HepG2 (cell line): ENCODE results near the gene PELO. TPM values are rescaled to one million over a fixed set of nuclear protein-coding genes. Genes with fewer than 3 reads are reported as not detected.
A peak's percentile ranks its signal among the peaks of the same experiment; 100 is the strongest.

ENCODE experiments used
- ARHGAP35 ChIP-seq: sonication (generic); formaldehyde crosslinking; IDR thresholded peaks from 2 replicates; pipeline ENCODE4 v1.9.0; 2022; ENCODE audit warnings: mild to moderate bottlenecking, inconsistent platforms, moderate library complexity, missing genetic modification reagents, borderline replicate concordance
- FIP1L1 ChIP-seq: fragments of 200-400 bp; formaldehyde crosslinking; IDR thresholded peaks from 2 replicates; pipeline ENCODE4 v1.6.1; 2018; ENCODE audit warnings: low read depth, mild to moderate bottlenecking, low read length, moderate library complexity, borderline replicate concordance; ENCODE audit not compliant: insufficient read depth
- MBNL3 ChIP-seq: fragments of 250-450 bp; sonication (Bioruptor Pico); conservative IDR thresholded peaks from 2 replicates; pipeline ENCODE4 v1.8.0; 2022; ENCODE audit warnings: mild to moderate bottlenecking, inconsistent platforms
- MEF2D ChIP-seq: sonication (generic); formaldehyde crosslinking; IDR thresholded peaks from 2 replicates; pipeline ENCODE4 v1.5.1; 2020; ENCODE audit warnings: mild to moderate bottlenecking, missing genetic modification reagents
- MEIS2 ChIP-seq: sonication (generic); formaldehyde crosslinking; IDR thresholded peaks from 2 replicates; pipeline ENCODE4 v1.9.0; 2021; ENCODE audit warnings: mild to moderate bottlenecking, missing genetic modification reagents
- PREB ChIP-seq: sonication (generic); formaldehyde crosslinking; IDR thresholded peaks from 2 replicates; pipeline ENCODE4 v1.4.0; 2020; ENCODE audit warnings: missing genetic modification reagents
- RFX1 ChIP-seq: fragments of 450-650 bp; IDR thresholded peaks from 2 replicates; pipeline ENCODE4 v1.6.1; 2017
- SALL1 ChIP-seq: sonication (generic); formaldehyde crosslinking; IDR thresholded peaks from 2 replicates; pipeline ENCODE4 v1.8.0; 2022; ENCODE audit warnings: mild to moderate bottlenecking, missing genetic modification reagents
- SP1 ChIP-seq, 2 experiments: fragments of 450-650 bp in 1 of 2; sonication (generic) in 1 of 2; formaldehyde crosslinking in 1 of 2; IDR thresholded peaks; 2 replicates each; pipeline versions ENCODE4 v1.4.0 to v1.6.1; 2016 to 2020; ENCODE audit warnings: missing genetic modification reagents in 1 of 2
- TMF1 ChIP-seq: sonication (generic); formaldehyde crosslinking; IDR thresholded peaks from 2 replicates; pipeline ENCODE4 v1.8.1; 2022; ENCODE audit warnings: low read depth, missing genetic modification reagents
- ZFP36L1 ChIP-seq: sonication (generic); formaldehyde crosslinking; IDR thresholded peaks from 2 replicates; pipeline ENCODE4 v1.8.0; 2022; ENCODE audit warnings: mild to moderate bottlenecking, missing genetic modification reagents, moderate library complexity
- ZMAT3 ChIP-seq: sonication (generic); formaldehyde crosslinking; conservative IDR thresholded peaks from 2 replicates; pipeline ENCODE4 v1.7.0; 2021; ENCODE audit warnings: missing genetic modification reagents
- ZNF121 ChIP-seq: sonication (generic); formaldehyde crosslinking; IDR thresholded peaks from 2 replicates; pipeline ENCODE4 v1.5.0; 2020; ENCODE audit warnings: mild to moderate bottlenecking, missing genetic modification reagents
- ZNF180 ChIP-seq: sonication (generic); formaldehyde crosslinking; IDR thresholded peaks from 2 replicates; pipeline ENCODE4 v1.4.0; 2020; ENCODE audit warnings: low read depth, missing genetic modification reagents, borderline replicate concordance
- ZNF367 ChIP-seq: sonication (generic); formaldehyde crosslinking; IDR thresholded peaks from 2 replicates; pipeline ENCODE4 v1.4.0; 2020; ENCODE audit warnings: missing genetic modification reagents, borderline replicate concordance
- ZNF431 ChIP-seq: sonication (generic); formaldehyde crosslinking; IDR thresholded peaks from 2 replicates; pipeline ENCODE4 v1.9.0; 2022; ENCODE audit warnings: missing genetic modification reagents, low read depth, mild to moderate bottlenecking, borderline replicate concordance
- ZNF451 ChIP-seq: sonication (generic); formaldehyde crosslinking; IDR thresholded peaks from 2 replicates; pipeline ENCODE4 v1.5.0; 2020; ENCODE audit warnings: mild to moderate bottlenecking, missing genetic modification reagents
- ZNF501 ChIP-seq: sonication (generic); formaldehyde crosslinking; IDR thresholded peaks from 2 replicates; pipeline ENCODE4 v1.5.1; 2020; ENCODE audit warnings: mild to moderate bottlenecking, moderate library complexity, missing genetic modification reagents
- polyA plus RNA-seq, 8 experiments: library from polyadenylated mRNA; depleted of rRNA in 3 of 8; stranded (reverse) in 7 of 8; unstranded in 1 of 8; fragments of >200 nt; fragmentation: Illumina TruSeq in 4 of 8; extraction: Trizol in 4 of 8; gene quantifications; 2 replicates each; pipeline versions ENCODE4 v1.2.1 to v1.2.3, GENCODE V29; 2011 to 2016; ENCODE audit warnings: low read depth in 4 of 8, missing spikeins in 1 of 8, mixed read lengths in 1 of 8; ENCODE audit not compliant: insufficient read depth in 1 of 8
- total RNA-seq, 5 experiments: library from RNA; depleted of rRNA; stranded (reverse); fragments of >200 nt; fragmentation: Illumina TruSeq; extraction: Trizol; gene quantifications; 2 replicates each; pipeline ENCODE4 v1.2.3, GENCODE V29; 2016; ENCODE audit warnings: low read depth in 1 of 5
- TF ChIP-seq, protein P1 (sequence below): sonication (generic); formaldehyde crosslinking; conservative IDR thresholded peaks from 2 replicates; pipeline ENCODE4 v1.4.0; 2020; ENCODE audit warnings: missing genetic modification reagents
- TF ChIP-seq, protein P2 (sequence below): IDR thresholded peaks from 2 replicates; pipeline ENCODE4 v1.6.1; 2016; ENCODE audit warnings: low read depth, missing genetic modification reagents, missing compliant biosample characterization
- TF ChIP-seq, protein P3 (sequence below): sonication (generic); formaldehyde crosslinking; IDR thresholded peaks from 2 replicates; pipeline ENCODE4 v1.8.1; 2023; ENCODE audit warnings: mild to moderate bottlenecking, missing genetic modification reagents, borderline replicate concordance

Gene PELO
- total and polyA plus RNA-seq, 2 of the 13 experiments (the other 11 are each of a cell fraction or from before 2014, with no cell fraction given), result 19.0 to 23.9 TPM

GRCh38 chr5:52800394-52801213, 12.9 kb downstream of the PELO start (continued):
- TF ChIP-seq ZMAT3 (CRISPR knock-in tag), result no peak
- no peak; the same call in 1 of the 2 replicates for TF ChIP-seq ARHGAP35 (CRISPR knock-in tag)
- TF ChIP-seq ZNF451 (CRISPR knock-in tag), result peak; percentile 59; the same call in 1 of the 2 replicates
- TF ChIP-seq PREB (CRISPR knock-in tag), result no peak
- TF ChIP-seq, protein P1, sequence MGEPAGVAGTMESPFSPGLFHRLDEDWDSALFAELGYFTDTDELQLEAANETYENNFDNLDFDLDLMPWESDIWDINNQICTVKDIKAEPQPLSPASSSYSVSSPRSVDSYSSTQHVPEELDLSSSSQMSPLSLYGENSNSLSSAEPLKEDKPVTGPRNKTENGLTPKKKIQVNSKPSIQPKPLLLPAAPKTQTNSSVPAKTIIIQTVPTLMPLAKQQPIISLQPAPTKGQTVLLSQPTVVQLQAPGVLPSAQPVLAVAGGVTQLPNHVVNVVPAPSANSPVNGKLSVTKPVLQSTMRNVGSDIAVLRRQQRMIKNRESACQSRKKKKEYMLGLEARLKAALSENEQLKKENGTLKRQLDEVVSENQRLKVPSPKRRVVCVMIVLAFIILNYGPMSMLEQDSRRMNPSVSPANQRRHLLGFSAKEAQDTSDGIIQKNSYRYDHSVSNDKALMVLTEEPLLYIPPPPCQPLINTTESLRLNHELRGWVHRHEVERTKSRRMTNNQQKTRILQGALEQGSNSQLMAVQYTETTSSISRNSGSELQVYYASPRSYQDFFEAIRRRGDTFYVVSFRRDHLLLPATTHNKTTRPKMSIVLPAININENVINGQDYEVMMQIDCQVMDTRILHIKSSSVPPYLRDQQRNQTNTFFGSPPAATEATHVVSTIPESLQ (CRISPR knock-in tag), result no peak
- TF ChIP-seq RFX1, result no peak
- TF ChIP-seq ZNF121 (CRISPR knock-in tag), result no peak
- peak; percentile 44 for TF ChIP-seq ZNF431
- TF ChIP-seq, protein P2, sequence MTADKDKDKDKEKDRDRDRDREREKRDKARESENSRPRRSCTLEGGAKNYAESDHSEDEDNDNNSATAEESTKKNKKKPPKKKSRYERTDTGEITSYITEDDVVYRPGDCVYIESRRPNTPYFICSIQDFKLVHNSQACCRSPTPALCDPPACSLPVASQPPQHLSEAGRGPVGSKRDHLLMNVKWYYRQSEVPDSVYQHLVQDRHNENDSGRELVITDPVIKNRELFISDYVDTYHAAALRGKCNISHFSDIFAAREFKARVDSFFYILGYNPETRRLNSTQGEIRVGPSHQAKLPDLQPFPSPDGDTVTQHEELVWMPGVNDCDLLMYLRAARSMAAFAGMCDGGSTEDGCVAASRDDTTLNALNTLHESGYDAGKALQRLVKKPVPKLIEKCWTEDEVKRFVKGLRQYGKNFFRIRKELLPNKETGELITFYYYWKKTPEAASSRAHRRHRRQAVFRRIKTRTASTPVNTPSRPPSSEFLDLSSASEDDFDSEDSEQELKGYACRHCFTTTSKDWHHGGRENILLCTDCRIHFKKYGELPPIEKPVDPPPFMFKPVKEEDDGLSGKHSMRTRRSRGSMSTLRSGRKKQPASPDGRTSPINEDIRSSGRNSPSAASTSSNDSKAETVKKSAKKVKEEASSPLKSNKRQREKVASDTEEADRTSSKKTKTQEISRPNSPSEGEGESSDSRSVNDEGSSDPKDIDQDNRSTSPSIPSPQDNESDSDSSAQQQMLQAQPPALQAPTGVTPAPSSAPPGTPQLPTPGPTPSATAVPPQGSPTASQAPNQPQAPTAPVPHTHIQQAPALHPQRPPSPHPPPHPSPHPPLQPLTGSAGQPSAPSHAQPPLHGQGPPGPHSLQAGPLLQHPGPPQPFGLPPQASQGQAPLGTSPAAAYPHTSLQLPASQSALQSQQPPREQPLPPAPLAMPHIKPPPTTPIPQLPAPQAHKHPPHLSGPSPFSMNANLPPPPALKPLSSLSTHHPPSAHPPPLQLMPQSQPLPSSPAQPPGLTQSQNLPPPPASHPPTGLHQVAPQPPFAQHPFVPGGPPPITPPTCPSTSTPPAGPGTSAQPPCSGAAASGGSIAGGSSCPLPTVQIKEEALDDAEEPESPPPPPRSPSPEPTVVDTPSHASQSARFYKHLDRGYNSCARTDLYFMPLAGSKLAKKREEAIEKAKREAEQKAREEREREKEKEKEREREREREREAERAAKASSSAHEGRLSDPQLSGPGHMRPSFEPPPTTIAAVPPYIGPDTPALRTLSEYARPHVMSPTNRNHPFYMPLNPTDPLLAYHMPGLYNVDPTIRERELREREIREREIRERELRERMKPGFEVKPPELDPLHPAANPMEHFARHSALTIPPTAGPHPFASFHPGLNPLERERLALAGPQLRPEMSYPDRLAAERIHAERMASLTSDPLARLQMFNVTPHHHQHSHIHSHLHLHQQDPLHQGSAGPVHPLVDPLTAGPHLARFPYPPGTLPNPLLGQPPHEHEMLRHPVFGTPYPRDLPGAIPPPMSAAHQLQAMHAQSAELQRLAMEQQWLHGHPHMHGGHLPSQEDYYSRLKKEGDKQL, result no peak
- no peak for TF ChIP-seq ZFP36L1 (CRISPR knock-in tag)
- no peak for TF ChIP-seq SP1 (IDR thresholded peaks at IDR 0.05)
- no peak for TF ChIP-seq SP1 (CRISPR knock-in tag; IDR thresholded peaks at IDR 0.05)
- no peak; the same call in 1 of the 2 replicates for TF ChIP-seq MEIS2 (CRISPR knock-in tag)
- TF ChIP-seq MBNL3 (CRISPR knock-in tag), result no peak
- TF ChIP-seq TMF1 (CRISPR knock-in tag), result no peak
- peak; percentile 11; the same call in 1 of the 2 replicates for TF ChIP-seq ZNF367 (CRISPR knock-in tag)
- TF ChIP-seq ZNF501, result 0 out of 2 replicates have a peak, but pooled peaks have one; percentile 63
- no peak for TF ChIP-seq MEF2D (CRISPR knock-in tag)
- TF ChIP-seq, protein P3, sequence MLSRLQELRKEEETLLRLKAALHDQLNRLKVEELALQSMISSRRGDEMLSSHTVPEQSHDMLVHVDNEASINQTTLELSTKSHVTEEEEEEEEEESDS (CRISPR knock-in tag), result no peak
- no peak for TF ChIP-seq ZNF180
- TF ChIP-seq SALL1 (CRISPR knock-in tag), result peak; percentile 59; the same call in 1 of the 2 replicates
- TF ChIP-seq FIP1L1, result no peak
